ENCODE data around the gene PAK2. TPM values are rescaled to one million over a fixed set of nuclear protein-coding genes. Genes with fewer than 3 reads are reported as not detected.
A peak's percentile ranks its signal among the peaks of the same experiment; 100 is the strongest.
"Not testable (repeated sequence)": the region's sequence is repeated elsewhere in the genome, so short reads cannot be mapped to it uniquely, and the experiment has no call there.

Gene PAK2
- total RNA-seq, 1 donor, result 45.6 TPM

DNA sequence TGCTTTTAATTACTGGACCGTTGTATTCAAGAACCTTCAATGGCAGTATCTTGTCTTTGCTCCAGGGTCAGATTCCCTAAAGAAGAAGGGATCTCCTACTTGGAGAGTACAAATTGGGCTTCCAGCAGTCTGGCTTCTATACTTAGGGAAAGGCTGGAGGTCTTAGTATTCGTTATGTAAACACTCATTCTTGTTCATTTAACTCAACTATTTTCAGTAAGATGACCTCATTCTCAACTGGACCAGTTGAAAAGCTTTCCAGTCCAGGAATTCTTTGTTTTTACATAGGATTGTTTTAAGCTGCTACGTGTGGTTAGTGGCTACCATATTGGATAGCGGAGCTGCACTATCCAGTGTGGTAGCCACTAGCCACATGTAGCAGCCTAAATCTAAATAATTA is 132.7 kb downstream of the PAK2 start:
- H3K4me3 ChIP-seq (ENCODE audit: low read depth, low read length), result no peak overlapping the region
- TF ChIP-seq, protein P1, sequence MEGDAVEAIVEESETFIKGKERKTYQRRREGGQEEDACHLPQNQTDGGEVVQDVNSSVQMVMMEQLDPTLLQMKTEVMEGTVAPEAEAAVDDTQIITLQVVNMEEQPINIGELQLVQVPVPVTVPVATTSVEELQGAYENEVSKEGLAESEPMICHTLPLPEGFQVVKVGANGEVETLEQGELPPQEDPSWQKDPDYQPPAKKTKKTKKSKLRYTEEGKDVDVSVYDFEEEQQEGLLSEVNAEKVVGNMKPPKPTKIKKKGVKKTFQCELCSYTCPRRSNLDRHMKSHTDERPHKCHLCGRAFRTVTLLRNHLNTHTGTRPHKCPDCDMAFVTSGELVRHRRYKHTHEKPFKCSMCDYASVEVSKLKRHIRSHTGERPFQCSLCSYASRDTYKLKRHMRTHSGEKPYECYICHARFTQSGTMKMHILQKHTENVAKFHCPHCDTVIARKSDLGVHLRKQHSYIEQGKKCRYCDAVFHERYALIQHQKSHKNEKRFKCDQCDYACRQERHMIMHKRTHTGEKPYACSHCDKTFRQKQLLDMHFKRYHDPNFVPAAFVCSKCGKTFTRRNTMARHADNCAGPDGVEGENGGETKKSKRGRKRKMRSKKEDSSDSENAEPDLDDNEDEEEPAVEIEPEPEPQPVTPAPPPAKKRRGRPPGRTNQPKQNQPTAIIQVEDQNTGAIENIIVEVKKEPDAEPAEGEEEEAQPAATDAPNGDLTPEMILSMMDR (IDR thresholded peaks at IDR 0.05; ENCODE audit: insufficient read depth, low read length), result no peak
- DNase-seq (ENCODE audit: low read depth), result no peak

DNA sequence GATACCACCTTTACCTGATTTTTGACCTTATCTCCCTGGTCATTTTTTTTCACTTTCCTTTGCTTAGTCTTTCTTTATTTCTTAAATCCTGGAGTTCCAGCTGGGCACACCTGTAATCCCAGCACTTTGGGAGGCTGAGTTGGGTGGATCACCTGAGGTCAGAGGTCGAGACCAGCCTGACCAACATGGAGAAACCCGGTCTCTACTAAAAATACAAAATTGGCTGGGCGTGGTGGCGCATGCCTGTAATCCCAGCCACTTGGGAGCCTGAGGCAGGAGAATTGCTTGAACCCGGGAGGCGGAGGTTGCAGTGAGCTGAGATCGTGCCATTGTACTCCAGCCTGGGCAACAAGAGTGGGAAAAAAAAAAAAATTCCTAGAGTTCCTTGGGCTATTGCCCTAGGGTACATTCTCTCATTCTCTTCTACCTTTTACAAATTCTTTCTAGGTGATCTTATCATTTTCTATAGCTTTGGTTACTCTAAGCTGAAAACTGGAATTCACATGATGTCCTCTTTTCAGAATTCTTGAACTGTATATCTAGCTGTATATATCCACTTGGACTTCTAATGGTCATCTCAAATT is 134.9 kb downstream of the PAK2 start:
- H3K4me3 ChIP-seq (ENCODE audit: low read depth, low read length); DNase-seq (ENCODE audit: low read depth): not testable (repeated sequence)

DNA sequence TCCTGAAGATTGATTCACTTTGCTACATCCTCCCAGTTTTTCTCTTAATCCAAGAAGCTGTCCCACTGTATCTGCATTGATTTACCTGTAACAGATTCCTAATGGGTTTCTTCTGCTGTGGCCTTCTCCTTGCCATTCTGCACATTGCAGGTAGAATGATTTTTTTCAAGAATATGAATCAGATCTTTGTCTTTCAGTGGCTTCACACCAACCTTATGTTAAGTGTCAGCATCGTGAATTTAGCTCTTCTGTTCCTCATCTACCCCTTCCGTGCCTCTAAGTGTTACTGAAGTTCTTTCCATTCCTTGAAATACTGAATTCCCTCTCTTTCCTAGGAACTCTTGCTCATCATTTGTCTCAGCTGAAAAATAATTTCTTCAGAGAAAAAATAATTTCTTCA is 135.6 kb downstream of the PAK2 start:
- TF ChIP-seq, protein P1 (IDR thresholded peaks at IDR 0.05; ENCODE audit: insufficient read depth, low read length), result no peak
- no peak for DNase-seq (ENCODE audit: low read depth)
- H3K4me3 ChIP-seq (ENCODE audit: low read depth, low read length), result no peak overlapping the region

Small RNA genes within 50 kb of the gene (small RNA-seq; reads per million reads assigned to genes)
- gene RNU4-89P (not detected), gene RNU6-42P (0.89 reads per million, percentile 26 among the genes with 10 or more reads in this experiment), gene RNU6-646P (not detected)

Other genes with a start within 250 kb of the PAK2 start
- gene RNF168, start 236.1 kb upstream of the PAK2 start, total RNA-seq (ENCODE audit: low replicate concordance), result 32.4 and 35.4 TPM in 2 replicates
- not detected in 2 replicates for gene SMCO1, start 224.5 kb upstream of the PAK2 start, total RNA-seq (ENCODE audit: low replicate concordance)
- gene WDR53, start 171.3 kb upstream of the PAK2 start, total RNA-seq (ENCODE audit: low replicate concordance), result 6.5 and 7.1 TPM in 2 replicates
- gene FBXO45, start 171.2 kb upstream of the PAK2 start, total RNA-seq (ENCODE audit: low replicate concordance), result 8.3 and 14.0 TPM in 2 replicates
- 0.65 and 2.9 TPM in 2 replicates for gene NRROS, start 100.2 kb upstream of the PAK2 start, total RNA-seq (ENCODE audit: low replicate concordance)
- 4.0 and 6.5 TPM in 2 replicates for gene CEP19, start 27.6 kb upstream of the PAK2 start, total RNA-seq (ENCODE audit: low replicate concordance)
- 28.0 and 33.5 TPM in 2 replicates for gene PIGX, start 27.5 kb upstream of the PAK2 start, total RNA-seq (ENCODE audit: low replicate concordance)
- 28.2 and 38.1 TPM in 2 replicates for gene SENP5, start 128.1 kb downstream of the PAK2 start, total RNA-seq (ENCODE audit: low replicate concordance)
- 48.8 and 49.5 TPM in 2 replicates for gene NCBP2, start 202.7 kb downstream of the PAK2 start, total RNA-seq (ENCODE audit: low replicate concordance)
- gene PIGZ, start 229.0 kb downstream of the PAK2 start, total RNA-seq (ENCODE audit: low replicate concordance), result 1.9 and 19.2 TPM in 2 replicates

Measured in fibroblast of the aortic adventitia (primary cell).